ENCODE results near the gene LONP2.

GRCh38 chr16:48197294-48197693 lies 46.8 kb upstream of the LONP2 start:
- TF ChIP-seq CTCF (IDR thresholded peaks at IDR 0.05): no peak
- TF ChIP-seq POLR2A (IDR thresholded peaks at IDR 0.05): no peak

All from body of pancreas (tissue), 4 donors.